Germinal center (tissue), 1 donor: Measurements from ENCODE around the gene AACS.
"Not testable (repeated sequence)": the region's sequence is repeated elsewhere in the genome, so short reads cannot be mapped to it uniquely, and the experiment has no call there.

ENCODE experiments used
- DNase-seq: peaks from one replicate; pipeline ENCODE4 v3.0.0; 2012; ENCODE audit warnings: mixed read lengths, low spot score

AACS gene

GRCh38 chr12:125056306-125056705 lies 8.9 kb upstream of the AACS start:
- DNase-seq, result no peak

DNA sequence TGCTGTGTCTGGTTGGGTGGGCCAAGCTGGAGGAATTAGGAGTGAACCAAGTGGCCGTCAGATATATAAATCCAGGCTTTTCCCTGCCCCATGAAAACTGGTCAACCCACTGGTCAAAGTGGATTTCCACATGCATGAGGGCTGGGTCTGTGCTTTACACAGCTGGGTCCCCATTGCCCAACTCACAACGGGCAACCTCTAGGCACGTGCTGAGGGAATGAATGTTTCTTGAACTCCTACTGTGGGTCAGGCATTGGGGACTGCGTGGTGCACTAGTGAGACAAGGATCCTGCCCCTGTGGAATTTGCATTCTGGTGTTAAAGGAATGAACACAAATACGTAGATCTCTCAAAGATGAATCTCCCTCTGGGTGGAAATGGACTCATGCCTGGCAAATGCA lies 7.5 kb upstream of the AACS start:
- no peak for DNase-seq

DNA sequence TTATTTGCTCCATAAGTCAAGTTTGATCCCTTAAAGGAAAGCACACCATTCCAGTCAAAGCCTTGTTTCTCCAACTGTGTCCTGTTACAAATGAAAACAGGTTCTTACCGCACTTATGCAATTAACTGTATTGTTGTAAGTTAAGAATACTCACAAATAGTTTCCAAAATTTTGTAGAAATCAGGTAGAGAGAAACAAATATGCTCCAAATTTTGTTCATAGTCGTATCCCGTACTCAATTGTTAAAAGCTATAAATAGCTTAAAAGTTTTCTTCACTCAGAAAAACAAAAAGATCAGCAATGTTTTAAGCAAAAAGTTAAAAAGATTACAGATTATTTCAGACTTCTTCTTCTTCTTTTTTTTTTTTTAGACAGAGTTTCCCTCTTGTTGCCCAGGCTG lies 4.0 kb upstream of the AACS start:
- DNase-seq, result no peak

DNA sequence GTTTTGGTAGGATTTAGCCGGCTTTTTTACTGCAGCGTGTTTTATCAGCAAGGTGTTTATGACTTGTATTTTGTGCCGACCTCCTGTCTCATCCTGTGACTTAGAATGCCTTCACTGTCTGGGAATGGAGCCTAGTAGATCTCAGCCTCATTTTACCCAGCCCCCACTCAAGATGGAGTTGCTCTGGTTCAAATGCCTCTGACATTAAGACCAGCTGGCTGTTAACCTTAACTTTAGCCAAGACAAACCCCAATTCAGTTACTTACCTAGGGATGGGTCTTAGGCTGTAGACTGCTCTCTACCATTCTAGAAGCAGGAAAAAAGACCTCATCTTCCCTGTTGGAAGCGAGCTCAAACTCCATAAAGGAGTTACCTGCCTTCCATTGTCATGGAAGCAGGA lies 1.7 kb upstream of the AACS start:
- not testable (repeated sequence) for DNase-seq

DNA sequence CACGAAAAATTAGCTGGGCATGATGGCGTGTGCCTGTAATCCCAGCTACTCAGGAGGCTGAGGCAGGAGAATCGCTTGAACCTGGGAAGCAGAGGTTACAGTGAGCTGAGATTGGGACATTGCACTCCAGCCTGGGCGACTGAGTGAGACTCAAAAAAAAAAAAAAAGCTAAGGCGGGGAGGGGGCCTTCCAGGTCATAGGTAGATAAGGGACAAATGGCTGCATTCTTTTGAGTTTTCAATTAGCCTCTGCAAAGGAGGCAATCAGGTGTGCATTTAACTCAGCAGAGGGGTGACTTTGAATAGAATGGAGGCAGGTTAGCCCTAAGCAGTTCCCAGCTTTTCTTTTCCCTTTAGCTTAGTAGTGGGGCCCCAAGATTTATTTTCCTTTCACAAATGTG lies 743 bp upstream of the AACS start:
- no peak for DNase-seq

DNA sequence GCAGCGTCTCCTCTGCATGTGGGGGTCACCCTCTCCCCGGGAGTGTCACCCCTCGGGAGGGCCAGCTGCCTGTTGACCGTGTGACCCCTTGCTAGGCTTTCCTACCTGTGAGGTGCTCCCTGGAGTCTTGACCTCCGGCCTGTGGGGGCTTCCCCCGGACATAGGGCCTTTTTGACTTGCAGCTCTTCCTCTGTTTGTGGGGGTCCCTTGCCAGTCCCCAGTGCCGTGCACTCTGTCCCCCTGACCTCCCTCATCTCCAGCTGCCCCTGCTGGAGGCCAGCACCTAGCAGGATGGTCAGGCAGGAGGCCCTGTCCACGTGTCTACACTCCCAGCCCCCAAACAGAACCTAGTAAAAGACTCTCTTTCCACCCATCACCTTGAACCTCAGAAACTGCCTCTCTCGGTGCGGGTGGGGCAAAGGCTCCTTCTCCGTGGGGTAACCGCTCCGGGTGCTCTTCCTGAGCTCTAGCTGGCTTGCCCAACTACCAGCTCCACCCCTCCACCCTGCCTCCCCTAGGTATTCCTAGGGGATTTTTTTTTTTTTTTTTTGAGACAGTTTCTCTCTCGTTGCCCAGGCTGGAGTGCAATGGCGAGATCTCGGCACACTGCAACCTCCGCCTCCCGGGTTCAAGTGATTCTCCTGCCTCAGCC lies 810 bp downstream of the AACS start:
- no peak for DNase-seq

DNA sequence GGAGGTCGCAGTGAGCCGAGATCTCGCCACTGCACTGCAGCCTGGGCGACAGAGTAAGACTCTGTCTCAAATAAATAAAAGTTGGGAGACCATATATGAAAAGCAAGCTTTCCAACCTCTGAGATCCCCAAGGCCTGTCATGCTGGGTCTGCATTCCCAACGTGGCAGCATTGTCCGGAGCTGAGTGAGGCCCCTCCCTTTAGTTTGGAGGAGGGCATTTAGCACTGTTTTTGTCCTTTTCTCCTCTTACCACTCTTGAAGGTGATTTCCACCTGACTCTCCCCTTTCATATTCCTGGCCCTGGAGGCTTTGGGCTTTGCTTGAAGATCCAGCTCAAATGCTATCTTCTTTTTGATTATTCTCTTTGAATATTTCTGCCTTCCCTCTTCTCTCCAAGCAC lies 3.2 kb downstream of the AACS start:
- no peak for DNase-seq

- no peak for DNase-seq
Measured at GRCh38 chr12:125069616-125070015, 4.4 kb downstream of the AACS start.

- no peak for DNase-seq
Measured at GRCh38 chr12:125070112-125070511, 4.9 kb downstream of the AACS start.

- DNase-seq, result no peak
Measured at GRCh38 chr12:125070661-125071390, 5.6 kb downstream of the AACS start.

DNA sequence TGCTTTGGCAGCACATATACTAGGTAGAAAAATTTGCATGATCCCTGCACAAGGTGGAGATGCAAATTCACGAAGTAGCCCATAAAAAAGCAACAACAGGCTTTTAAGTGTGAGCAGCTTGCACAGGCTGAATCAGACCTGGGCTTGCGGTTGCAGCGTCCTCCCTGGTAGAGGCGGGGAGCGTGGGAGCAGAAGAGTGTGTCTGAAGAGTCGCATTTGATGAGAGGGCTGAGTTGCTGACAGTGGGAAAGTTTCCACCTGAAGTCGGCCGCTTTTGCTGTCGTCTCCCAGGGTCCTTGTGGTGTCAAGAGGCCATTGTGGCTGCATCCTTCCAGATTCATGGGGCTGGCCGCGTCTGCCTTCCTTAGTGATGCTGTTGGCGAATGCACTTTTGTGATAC lies 6.2 kb downstream of the AACS start:
- peak; percentile 29 for DNase-seq

DNA sequence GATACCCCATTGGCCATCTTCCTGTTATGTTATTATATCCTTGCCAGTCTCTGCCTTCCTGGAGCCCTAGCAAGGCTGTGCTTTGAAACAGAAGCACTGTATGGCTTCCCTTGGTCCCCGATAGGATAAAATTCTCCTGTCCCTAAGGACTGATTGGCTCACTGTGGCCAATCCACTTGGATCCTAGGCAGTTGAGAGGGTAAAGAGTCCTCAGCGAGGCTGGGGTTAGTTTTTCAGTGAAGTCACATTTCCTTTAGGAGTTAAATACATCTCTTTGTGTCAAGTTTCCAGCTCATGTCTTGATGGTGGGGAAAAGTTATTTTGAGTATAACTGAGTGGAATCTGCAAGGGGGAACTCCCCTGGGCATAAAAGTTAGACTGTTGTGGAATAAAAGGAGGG lies 7.3 kb downstream of the AACS start:
- DNase-seq, result no peak

DNA sequence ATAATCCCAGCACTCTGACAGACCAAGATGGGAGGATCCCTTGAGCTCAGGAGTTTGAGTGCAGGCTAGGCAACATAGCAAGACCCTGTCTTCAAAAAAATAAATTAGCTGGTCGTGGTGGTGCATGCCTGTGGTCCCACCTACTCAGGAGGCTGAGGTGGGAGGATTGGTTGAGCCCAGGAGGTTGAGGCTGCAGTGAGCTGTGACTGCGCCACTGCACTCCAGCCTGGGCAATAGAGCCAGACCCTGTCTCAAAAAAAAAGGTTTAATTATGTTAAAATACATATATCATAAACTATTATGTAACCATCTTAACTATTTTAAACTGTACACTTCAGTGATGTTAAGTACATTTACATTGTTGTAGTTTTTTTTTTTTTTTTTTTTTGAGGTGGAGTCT lies 9.1 kb downstream of the AACS start:
- not testable (repeated sequence) for DNase-seq

GRCh38 chr12:125076103-125076502 lies 10.9 kb downstream of the AACS start:
- DNase-seq, result no peak

- no peak for DNase-seq
Measured at GRCh38 chr12:125079084-125079483, 13.8 kb downstream of the AACS start.

DNA sequence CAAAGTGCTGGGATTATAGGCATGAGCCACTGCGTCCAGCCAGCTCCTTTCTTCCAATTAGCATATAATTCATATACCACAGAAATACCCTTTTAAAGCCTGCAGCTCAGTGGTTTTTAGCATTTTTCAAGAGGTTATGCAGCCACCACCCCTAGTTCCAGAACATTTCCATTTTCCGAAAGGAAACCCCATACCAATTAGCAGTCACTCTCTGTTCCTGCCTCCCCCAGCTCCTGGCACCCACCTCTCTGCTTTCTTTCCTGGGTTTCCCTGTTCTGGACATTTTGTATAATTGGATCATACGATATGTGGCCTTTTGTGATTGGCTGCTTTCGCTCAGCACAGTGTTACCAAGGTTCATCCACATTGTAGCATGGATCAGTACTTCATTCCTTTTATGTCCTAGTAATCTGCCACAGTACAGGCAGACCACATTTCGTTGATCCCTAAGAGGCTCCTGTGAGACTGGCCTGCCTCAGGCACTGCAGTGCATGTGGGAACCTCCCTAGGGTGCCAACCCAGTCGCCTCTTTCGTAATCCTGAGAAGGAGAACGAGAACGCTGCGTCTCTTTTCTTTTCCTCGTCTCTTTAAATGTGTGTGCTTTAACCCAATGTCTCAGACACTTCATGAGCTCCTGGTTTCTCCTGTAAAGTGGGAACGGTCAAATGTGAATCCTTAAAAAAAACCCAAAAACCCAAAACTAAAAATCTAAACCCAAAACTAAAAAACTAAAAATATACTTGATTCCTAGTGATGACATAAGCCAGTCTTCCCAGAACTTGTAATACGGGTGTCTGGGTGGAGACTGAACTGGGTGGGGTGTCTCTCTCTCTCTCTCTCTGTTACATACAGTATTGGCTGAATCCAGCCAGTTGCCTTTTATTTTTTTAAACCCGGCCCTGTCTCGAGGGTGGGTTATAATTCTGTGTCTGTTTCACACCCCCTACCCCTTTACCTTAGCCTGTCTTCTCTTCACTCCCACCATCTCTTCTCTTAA lies 14.7 kb downstream of the AACS start:
- DNase-seq, result no peak

GRCh38 chr12:125081427-125081826 lies 16.2 kb downstream of the AACS start:
- no peak for DNase-seq

GRCh38 chr12:125083072-125083471 lies 17.8 kb downstream of the AACS start:
- no peak for DNase-seq

DNA sequence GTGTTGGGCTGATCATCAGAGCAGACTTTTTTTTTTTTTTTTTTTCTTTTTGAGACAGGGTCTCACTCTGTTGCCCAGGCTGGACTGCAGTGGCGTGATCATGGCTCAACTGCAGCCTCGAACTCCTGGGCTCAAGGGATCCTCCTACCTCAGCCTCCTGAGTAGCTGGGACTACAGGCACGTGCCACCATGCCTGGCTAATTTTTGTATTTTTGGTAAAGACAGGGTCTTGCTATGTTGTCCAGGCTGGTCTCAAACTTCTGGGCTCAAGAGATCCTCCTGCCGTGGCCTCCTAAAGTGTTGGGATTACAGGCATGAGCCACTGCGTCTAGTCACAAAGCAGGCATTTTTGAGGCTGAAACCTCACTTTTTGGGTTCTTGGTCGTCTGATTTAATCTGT lies 23.0 kb downstream of the AACS start:
- DNase-seq, result not testable (repeated sequence)

DNA sequence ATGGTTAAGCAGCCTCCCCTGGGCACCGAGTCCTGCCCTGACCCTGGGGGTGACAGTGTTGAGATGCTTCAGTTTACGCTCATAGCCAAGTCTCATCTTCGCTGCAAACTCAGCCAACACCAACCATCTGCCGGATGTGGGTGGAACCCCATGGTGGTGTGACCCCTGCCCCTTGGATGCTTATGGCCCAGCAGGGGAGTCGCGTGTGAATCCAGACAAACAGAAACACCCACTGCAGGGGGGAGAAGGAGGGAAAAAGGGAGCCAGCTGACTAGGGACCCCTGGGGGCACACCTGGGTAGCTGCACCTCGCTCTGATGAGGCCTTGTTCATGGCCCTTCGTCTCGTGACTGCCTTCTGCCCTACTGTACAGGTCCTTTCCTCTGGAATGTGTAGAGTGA lies 23.8 kb downstream of the AACS start:
- no peak for DNase-seq

DNA sequence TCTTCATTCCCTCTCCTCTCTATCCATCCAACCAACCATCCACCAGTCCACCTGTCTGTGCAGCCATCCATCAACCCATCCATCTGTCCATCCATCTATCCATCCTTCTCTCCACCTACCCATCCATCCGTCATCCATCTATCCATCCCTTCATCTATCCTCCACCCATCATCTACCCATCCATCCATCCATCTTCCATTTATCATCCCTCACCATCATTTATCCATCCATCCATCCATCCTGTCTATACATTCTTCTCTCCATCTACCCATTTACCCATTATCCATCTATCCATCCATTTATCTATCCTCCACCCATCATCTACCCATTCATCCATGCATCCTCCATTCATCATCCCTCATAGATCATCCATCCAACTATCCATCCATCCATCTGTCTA lies 24.4 kb downstream of the AACS start:
- no peak for DNase-seq

- no peak for DNase-seq
Measured at GRCh38 chr12:125090437-125090836, 25.2 kb downstream of the AACS start.

DNA sequence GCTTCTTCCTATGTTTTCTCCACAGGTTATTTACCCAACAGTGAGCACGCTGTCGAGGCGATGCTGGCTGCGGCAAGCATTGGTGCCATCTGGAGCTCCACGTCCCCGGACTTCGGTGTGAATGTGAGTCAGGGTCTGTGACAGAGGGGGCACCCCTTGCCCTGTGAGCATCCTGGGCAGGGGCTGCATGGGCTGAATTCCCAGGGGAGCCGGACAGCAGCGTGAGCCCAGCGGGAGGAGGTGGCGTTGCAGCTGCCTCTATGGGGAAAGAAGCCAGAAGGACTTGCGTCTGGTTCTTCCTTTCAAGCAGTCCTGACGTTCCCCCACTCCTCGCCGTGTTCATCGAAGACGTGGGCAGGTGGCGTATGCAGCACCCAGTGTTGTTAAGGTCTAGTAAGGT lies 26.2 kb downstream of the AACS start:
- no peak for DNase-seq
